ENCODE results near the gene TDRD12. TPM values are rescaled to one million over a fixed set of nuclear protein-coding genes. Genes with fewer than 3 reads are reported as not detected.

TDRD12 gene
- total RNA-seq, 3 donors from 2014 or later (not counting 1 experiment from before 2014, with no cell fraction given) = 0.13 to 0.45 TPM; not detected in 1

DNA sequence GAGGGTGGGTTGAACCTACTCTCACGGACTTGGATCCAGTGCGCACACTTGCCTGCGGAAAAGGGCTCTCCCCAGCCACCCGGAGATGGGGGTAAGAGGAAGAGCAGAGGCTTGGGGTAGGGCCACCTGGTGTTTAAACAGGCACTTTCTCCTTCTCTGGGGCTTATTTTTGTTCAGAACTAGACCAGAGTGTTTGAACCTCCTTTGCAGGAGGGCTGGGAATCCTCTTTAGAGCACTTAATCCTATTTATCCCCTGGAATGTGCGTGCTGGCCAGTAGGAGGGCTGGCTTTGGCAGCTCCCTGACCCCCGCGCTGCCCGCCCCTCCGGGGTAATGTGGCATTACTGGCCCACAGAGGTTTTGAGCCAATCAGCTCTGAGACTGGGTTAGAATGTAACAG lies 41.9 kb upstream of the TDRD12 start:
- H3K27ac ChIP-seq (ENCODE audit: low read length) = no peak overlapping the region
- Mint-ChIP-seq H3K36me3 (no peaks in the 10 kb centered on the region), H3K4me1 (peaks cover 21 to 36% of the 10 kb centered on the region in 2 donors), H3K9me3 (no peaks in the 10 kb centered on the region), H3K4me3 (no peak overlapping the region), H3K27ac (no peak overlapping the region), H3K27me3 (ENCODE audit: low read depth in 2 of 2) (peaks cover 8 to 11% of the 10 kb centered on the region in 2 donors)
- no peaks in the 10 kb centered on the region for H3K9me3 ChIP-seq (ENCODE audit: control insufficient read depth, insufficient read depth, low read length)
- DNase-seq (peak in 1 of 2 donors; percentile 12), ATAC-seq (no peak)
- peaks cover 33% of the 10 kb centered on the region for H3K4me1 ChIP-seq (ENCODE audit: control insufficient read depth, insufficient read depth, low read length)
- TF ChIP-seq, protein P1, sequence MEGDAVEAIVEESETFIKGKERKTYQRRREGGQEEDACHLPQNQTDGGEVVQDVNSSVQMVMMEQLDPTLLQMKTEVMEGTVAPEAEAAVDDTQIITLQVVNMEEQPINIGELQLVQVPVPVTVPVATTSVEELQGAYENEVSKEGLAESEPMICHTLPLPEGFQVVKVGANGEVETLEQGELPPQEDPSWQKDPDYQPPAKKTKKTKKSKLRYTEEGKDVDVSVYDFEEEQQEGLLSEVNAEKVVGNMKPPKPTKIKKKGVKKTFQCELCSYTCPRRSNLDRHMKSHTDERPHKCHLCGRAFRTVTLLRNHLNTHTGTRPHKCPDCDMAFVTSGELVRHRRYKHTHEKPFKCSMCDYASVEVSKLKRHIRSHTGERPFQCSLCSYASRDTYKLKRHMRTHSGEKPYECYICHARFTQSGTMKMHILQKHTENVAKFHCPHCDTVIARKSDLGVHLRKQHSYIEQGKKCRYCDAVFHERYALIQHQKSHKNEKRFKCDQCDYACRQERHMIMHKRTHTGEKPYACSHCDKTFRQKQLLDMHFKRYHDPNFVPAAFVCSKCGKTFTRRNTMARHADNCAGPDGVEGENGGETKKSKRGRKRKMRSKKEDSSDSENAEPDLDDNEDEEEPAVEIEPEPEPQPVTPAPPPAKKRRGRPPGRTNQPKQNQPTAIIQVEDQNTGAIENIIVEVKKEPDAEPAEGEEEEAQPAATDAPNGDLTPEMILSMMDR (IDR thresholded peaks at IDR 0.05) = no peak
- H3K4me3 ChIP-seq (ENCODE audit: low read length) = no peak overlapping the region
- intact Hi-C loops (cut with micrococcal nuclease) = no loop called here
- WGBS (ENCODE audit: insufficient coverage) = 47% methylated on average over 9 of the region's 9 CpGs
- peaks cover 7% of the 10 kb centered on the region for H3K27me3 ChIP-seq (ENCODE audit: control insufficient read depth, insufficient read depth, low read length)
- H3K36me3 ChIP-seq (ENCODE audit: control insufficient read depth, insufficient read depth, low read length) = no peaks in the 10 kb centered on the region

DNA sequence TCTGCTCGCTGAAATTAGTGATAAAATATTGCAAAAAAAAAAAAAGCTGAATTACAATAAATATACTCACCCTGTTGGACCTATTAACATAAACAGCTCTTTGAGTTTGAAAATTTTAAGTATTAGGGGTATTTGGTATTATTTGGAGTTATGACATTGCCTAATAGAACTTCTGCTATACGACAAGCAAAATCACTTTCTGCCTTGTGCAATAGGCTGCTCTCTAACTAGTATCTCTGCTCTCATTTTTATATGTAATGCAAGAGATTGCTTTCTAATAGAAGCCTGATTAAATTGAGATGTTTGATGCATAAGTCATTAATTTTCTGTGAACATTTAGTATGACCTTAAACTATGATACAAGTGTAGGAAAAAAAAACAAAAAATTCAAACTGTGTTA lies 38.6 kb upstream of the TDRD12 start:
- no peak overlapping the region for H3K4me3 Mint-ChIP-seq
- H3K36me3 Mint-ChIP-seq = no peaks in the 10 kb centered on the region
- Histone ChIP-seq H3K27me3 (ENCODE audit: control insufficient read depth, insufficient read depth, low read length) (peaks cover 7% of the 10 kb centered on the region), H3K27ac (ENCODE audit: low read length) (no peak overlapping the region), H3K9me3 (ENCODE audit: control insufficient read depth, insufficient read depth, low read length) (no peaks in the 10 kb centered on the region), H3K4me3 (ENCODE audit: low read length) (no peak overlapping the region), H3K4me1 (ENCODE audit: control insufficient read depth, insufficient read depth, low read length) (peaks cover 7% of the 10 kb centered on the region), H3K36me3 (ENCODE audit: control insufficient read depth, insufficient read depth, low read length) (no peaks in the 10 kb centered on the region)
- peaks cover 8% of the 10 kb centered on the region in 2 donors for H3K27me3 Mint-ChIP-seq (ENCODE audit: low read depth in 2 of 2)
- TF ChIP-seq, protein P1 (IDR thresholded peaks at IDR 0.05) = no peak
- intact Hi-C loops (cut with micrococcal nuclease) = no loop called here
- H3K4me1 Mint-ChIP-seq = peaks cover 0 to 7% of the 10 kb centered on the region in 2 donors
- no peak for ATAC-seq
- H3K9me3 Mint-ChIP-seq = no peaks in the 10 kb centered on the region
- no peak overlapping the region for H3K27ac Mint-ChIP-seq
- DNase-seq = no peak
- whole genome bisulfite sequencing (ENCODE audit: insufficient coverage) = no CpG with 5 or more reads among the region's 2 CpGs

DNA sequence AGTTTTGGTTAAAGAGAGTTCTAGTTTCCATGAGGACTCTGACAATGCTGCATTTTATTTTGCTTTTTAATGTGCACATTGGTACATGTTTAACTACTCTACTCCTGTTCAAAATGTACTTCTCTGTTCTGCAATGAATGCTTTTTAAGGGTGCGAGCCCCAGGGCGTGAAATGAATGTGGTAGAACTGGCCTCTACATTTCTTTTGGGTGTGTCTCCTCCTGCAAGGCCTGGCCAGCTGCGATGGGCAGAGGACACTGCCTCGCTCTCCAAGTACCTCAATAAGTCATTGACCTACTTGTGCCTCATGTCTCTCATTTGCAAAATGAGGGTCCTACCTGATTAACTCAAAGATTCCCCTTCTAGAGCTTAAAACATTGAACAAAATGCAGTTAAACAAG lies 37.2 kb upstream of the TDRD12 start:
- Mint-ChIP-seq H3K27me3 (ENCODE audit: low read depth in 2 of 2) (peaks cover 3 to 5% of the 10 kb centered on the region in 2 donors), H3K36me3 (no peaks in the 10 kb centered on the region), H3K9me3 (no peaks in the 10 kb centered on the region), H3K27ac (no peak overlapping the region), H3K4me1 (peaks cover 0 to 3% of the 10 kb centered on the region in 2 donors), H3K4me3 (no peak overlapping the region)
- Histone ChIP-seq H3K4me3 (ENCODE audit: low read length) (no peak overlapping the region), H3K27me3 (ENCODE audit: control insufficient read depth, insufficient read depth, low read length) (peaks cover 2% of the 10 kb centered on the region), H3K9me3 (ENCODE audit: control insufficient read depth, insufficient read depth, low read length) (no peaks in the 10 kb centered on the region), H3K27ac (ENCODE audit: low read length) (no peak overlapping the region), H3K36me3 (ENCODE audit: control insufficient read depth, insufficient read depth, low read length) (peaks cover 3% of the 10 kb centered on the region), H3K4me1 (ENCODE audit: control insufficient read depth, insufficient read depth, low read length) (no peaks in the 10 kb centered on the region)
- TF ChIP-seq, protein P1 (IDR thresholded peaks at IDR 0.05) = no peak
- DNase-seq = no peak
- intact Hi-C loops (cut with micrococcal nuclease) = no loop called here
- WGBS (ENCODE audit: insufficient coverage) = 89% methylated on average over 4 of the region's 4 CpGs
- ATAC-seq = no peak

DNA sequence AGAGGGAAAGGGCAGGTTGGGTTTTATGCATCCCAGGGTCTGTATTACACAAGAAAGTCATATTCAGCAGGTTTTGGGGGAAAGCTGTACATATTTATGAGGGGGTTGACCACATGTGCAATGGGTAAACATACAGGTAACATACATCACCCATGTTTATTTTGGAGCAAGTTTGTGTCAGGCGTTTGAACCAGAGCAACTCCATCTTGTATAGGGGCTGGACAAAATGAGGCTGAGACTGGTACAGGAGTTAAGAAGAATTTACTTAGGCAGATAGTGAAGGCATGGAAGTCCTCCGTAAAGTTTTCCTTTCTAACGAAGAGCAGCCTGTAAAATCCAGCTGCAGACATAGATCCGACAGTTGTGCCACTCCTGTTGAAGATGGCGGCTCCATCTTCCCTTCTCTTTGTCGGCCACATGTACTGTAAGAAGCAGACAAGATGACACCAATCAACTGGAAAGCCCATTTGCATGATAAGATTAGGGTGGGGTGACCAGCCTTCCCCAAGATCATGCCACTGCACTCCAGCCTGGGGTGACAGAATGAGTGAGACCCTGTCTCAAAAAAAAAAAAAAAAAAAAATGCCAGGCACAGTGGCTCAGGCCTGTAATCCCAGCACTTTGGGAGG lies 32.6 kb upstream of the TDRD12 start:
- Mint-ChIP-seq H3K9me3 (no peaks in the 10 kb centered on the region), H3K4me1 (peaks cover 10% of the 10 kb centered on the region in 2 donors), H3K27ac (no peak overlapping the region), H3K36me3 (no peaks in the 10 kb centered on the region), H3K4me3 (no peak overlapping the region), H3K27me3 (ENCODE audit: low read depth in 2 of 2) (no peaks in the 10 kb centered on the region)
- H3K36me3 ChIP-seq (ENCODE audit: control insufficient read depth, insufficient read depth, low read length) = peaks cover 3% of the 10 kb centered on the region
- 97% methylated on average over 5 of the region's 6 CpGs for WGBS (ENCODE audit: insufficient coverage)
- H3K27ac ChIP-seq (ENCODE audit: low read length) = no peak overlapping the region
- no peak overlapping the region for H3K4me3 ChIP-seq (ENCODE audit: low read length)
- TF ChIP-seq, protein P1 (IDR thresholded peaks at IDR 0.05) = no peak
- no peak for ATAC-seq
- H3K9me3 ChIP-seq (ENCODE audit: control insufficient read depth, insufficient read depth, low read length) = no peaks in the 10 kb centered on the region
- intact Hi-C loops (cut with micrococcal nuclease) = no loop called here
- H3K27me3 ChIP-seq (ENCODE audit: control insufficient read depth, insufficient read depth, low read length) = no peaks in the 10 kb centered on the region
- H3K4me1 ChIP-seq (ENCODE audit: control insufficient read depth, insufficient read depth, low read length) = peaks cover 17% of the 10 kb centered on the region
- no peak for DNase-seq
